GM20000 (cell line): ENCODE results near the gene RASA4.
"Not testable (repeated sequence)": the region's sequence is repeated elsewhere in the genome, so short reads cannot be mapped to it uniquely, and the experiment has no call there.

Experiments
- DNase-seq: peaks from one replicate; pipeline ENCODE4 v3.0.0; 2012; ENCODE audit warnings: low spot score

Gene RASA4

DNA sequence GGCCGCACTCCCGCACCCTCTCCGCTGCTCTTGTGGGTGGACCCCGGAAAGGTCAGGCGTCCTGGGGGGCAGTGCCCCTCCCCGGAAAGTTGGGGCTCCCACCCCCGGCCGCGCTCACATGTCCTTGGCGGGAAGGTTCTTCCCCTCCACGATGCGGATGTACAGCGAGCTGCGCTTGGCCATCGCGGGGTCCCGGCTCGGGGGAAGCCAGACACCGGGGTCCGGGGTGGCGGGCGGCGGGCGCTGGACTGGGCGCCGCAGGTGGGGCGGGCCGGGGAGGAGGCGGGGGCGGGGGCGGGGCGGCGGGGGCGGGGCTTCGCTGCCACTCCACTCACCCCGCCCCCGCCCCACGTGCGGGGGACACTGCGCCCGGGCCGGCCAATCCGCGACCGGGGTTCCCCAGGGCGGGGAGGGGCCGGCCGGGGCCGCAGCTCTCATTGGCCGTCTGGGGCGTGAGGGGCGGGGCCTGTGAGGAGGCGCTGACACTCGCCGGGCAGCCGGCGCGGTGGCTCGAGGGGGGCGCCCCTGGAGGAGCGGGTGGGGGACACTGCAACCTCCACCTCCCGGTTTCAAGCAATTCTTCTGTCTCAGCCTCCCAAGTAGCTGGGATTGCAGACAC is at the start of gene RASA4:
Gene RASA4, minus strand, starts transcription at position 250 of the 619 bp plus-strand sequence. Its CDS starts 67 bp downstream, at position 183.
- DNase-seq = not testable (repeated sequence)

DNA sequence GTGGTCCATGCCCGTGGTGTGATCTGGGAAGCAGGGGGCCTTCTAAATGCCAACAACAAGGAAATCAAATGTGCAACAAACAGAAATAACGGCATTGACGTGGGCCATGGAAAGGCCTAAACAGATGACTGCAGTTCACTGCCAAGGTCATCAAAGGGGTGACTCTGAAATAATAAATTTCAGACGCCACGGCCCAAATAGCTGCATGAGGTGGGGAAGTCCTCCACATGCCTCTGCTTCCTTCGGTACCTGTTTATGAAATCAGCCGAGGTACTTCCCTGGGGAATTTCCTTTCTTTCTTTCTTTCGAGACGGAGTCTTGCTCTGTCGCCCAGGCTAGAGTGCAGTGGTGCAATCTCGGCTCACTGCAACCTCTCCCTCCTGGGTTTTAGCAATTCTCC is 48.2 kb upstream of the RASA4 start:
- DNase-seq = not testable (repeated sequence)

DNA sequence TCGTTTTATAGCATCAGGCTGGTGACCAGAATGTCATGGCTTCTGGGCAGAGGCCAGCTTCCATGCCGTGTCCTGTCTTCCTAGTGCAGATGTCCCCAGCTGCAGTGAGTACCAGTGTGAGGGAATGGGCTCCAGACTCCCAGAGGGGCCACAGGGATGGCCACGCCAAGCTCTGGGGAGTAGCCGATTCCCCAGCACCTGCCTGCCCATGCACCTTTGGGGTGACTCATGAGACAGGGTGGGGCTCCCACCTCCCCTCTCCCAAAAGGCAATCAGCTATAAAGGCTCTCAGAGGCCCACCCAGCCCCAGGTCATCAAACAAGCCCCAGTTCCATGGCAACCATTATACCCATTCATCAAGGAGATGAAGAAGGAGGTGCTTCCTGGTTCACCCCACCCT is 33.4 kb upstream of the RASA4 start, which contains the start of gene SPDYE2B:
Gene SPDYE2B, plus strand, starts transcription at position 396 of the 400 bp plus-strand sequence. CDS start 2,030 bp downstream, outside the sequence.
- DNase-seq = not testable (repeated sequence)

DNA sequence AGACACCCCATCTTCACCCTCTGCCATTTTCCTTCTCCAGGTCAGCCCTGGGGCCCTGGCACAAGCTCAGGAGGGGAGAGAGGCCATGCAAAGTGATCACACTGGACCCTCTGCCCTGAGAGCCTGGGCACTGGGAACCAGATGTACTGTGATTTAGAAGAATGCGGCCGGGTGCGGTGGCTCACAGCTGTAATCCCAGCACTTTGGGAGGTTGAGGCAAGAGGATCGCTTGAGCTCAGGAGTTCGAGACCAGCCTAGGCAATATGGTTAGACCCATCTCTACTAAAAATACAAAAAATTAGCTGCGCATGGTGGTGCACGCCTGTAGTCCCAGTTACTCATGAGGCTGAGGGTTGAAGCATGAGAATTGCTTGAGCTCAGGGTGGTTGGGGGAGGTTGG is 31.3 kb upstream of the RASA4 start:
- not testable (repeated sequence) for DNase-seq

DNA sequence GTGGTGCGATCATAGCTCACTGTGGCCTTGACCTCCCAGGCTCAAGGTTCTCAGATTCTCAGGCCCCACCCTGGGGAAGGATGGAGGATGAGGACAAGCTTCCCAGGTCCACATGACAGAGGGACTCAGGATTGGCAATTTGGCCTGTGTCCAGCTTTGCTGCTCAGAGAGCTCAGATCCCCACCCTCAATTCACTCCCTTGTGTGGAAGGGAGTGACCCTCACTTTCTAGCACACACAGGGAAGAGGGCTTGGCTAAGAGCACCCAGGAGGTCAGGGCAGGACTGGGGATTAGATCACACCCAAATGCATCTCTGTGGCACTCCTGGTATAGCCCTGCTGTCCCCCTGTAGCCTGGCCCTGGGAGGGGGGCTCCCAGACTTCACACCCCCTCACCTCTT is 26.8 kb upstream of the RASA4 start:
- not testable (repeated sequence) for DNase-seq

DNA sequence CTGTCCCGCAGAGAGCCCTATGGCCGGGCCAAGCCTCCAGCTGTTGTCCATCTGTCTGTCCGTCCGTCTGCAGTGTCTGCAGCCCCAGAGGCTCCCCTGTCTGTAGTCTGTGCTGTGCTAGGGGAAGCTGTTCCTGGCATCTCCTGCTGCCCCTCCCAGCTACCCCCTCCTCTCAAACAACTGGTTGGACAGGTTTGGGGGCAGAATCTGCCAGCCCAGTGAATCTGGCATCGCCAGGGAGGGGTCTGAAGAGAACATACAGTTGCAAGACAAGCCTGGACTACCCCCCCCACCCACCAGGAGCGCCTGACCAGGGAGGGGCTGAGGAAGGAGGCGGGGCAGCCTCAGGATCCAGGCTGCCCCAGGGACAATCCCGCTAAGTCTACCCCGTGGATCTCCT is 26.1 kb upstream of the RASA4 start, which contains the start of gene UPK3BL1:
Gene UPK3BL1, minus strand, starts transcription at position 101 of the 400 bp plus-strand sequence. Its CDS starts 50 bp downstream, at position 51.
- not testable (repeated sequence) for DNase-seq

DNA sequence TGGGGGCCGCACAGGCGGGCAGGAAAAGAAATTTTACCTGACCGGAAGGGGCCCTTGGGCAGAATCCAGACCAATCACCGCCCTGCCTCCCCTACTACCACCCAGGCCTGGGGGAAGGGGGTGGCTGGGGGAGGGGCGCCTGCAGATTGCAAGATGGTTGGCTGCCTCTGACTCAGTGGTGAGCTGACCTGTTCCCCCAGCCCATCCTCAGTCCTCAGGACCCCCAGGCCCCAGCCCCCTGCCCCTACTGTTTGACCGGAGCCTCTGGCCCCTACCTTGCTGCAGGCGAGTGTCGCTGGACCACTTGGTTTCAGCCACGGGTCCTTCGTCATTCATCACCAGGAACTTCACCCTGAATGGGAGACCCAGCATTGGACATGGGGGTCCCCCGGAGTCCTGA is 22.3 kb upstream of the RASA4 start:
- not testable (repeated sequence) for DNase-seq

DNA sequence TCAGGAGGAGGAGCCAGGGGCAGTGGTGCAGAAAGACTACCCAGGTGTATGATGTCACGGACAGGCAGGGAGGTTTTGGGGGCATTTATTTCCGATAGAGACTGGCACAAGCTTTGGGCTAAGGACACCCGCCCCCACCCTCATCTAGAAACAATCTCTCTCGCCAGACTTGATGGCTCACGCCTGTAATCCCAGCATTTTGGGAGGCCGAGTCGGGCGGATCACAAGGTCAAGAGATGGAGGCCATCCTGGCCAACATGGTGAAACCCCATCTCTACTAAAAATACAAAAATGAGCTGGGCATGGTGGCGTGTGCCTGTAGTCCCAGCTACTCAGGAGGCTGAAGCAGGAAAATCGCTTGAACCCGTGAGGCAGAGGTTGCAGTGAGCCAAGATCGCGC is 20.4 kb upstream of the RASA4 start:
- DNase-seq = not testable (repeated sequence)

DNA sequence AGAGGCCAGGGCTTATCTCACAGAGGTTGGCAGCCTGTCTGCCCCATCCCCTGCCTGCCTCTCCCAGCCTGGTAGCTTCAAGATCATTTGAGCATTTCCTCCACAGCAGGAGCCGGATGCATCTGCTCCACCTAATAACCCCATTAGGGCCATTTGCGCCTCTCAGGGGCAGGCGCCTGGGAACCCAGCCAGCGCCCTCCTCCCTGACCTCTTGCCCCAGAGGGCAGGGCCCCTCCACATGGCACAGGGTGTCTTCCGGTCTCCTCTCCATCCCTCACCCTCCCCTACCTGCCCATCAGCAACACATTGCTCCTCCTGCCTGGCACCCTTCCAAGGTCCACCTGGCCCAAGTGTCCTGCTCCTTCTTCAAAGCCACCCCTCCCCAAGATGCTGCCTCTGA is 18.8 kb upstream of the RASA4 start:
- DNase-seq = not testable (repeated sequence)

DNA sequence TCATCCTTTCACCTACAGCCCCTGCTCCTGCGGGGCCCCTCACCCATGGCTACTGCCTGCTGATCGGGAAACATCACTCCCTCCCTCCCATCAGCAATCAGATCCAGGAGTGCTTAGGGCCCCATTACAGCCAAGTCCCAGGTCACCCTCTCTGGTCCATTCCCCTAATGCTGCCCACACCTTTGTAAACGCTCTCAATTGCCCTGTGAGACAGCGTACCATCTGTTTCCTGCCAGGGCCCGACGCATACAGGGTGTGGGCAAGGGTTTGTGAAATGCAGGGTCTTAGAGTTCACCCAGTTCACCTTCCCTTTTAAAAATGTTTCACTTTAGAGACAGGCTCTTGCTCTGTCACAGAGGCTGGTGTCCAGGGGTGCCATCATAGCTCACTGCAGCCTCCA is 17.7 kb upstream of the RASA4 start:
- not testable (repeated sequence) for DNase-seq

DNA sequence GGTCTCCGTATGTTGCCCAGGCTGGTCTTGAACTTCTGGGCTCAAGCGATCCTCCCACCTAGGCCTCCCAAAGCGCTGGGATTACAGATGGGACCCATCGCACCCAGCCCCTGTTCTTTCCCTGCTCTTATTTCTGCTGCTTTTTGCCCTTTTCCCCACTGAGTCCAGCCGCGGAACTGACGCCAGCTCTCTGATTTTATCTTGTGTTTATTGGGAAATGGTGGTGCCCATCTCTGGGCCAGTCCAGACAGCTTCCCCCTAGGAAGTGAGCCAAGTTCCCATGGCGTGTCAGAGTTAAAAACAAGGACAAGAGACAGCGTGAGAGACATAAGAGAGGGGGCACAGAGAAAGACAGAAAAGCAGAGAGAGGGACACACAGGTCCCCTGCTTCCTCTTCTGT is 14.1 kb upstream of the RASA4 start:
- not testable (repeated sequence) for DNase-seq

DNA sequence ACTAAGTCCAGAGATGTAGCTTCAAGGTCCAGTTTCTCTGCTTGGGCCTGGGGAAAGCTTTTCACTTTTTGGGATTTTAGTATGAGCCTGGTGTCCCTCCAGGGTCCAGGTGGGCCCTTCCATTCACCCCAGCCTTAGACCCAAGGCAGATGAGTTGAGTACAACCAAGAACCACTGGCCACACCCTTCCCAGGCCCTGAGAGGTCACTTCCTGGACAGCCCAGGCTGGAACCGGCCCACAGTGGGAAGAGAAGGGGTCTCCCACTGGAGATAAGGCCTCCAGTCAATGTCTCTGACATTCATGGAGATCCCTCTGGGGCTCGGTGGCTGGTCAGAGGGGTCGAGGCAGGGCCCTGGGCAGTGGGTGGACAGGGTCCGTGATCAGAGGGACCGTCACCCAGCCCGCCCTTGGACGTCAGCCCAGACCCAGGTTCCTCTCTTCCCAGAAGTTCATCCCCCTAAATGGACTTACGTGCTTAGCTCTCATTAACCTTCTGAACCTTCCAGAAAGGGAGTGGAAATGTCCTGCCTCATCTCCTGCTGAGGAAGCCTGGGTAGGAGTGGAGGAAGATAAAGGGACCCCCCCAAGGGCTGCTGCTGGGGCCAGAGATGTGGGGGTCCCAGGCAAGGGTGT is 10.8 kb upstream of the RASA4 start:
- not testable (repeated sequence) for DNase-seq

DNA sequence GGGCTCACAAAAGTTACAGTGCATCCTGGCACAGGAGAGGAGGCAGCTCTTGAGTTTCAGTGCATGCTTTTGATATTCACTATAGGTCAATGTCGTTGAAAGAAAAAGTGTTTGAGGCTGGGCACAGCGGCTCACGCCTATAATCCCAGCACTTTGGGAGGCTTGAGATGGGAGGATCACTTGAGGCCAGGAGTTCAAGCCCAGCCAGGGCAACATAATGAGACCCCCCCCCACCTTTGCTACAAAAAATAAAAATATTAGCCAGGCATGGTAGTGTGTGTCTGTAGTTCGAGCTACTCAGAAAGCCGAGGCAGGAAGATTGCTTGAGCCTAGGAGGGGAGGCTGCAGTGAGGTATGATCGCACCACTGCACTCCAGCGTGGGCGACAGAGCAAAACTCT is 1.6 kb upstream of the RASA4 start:
- not testable (repeated sequence) for DNase-seq

DNA sequence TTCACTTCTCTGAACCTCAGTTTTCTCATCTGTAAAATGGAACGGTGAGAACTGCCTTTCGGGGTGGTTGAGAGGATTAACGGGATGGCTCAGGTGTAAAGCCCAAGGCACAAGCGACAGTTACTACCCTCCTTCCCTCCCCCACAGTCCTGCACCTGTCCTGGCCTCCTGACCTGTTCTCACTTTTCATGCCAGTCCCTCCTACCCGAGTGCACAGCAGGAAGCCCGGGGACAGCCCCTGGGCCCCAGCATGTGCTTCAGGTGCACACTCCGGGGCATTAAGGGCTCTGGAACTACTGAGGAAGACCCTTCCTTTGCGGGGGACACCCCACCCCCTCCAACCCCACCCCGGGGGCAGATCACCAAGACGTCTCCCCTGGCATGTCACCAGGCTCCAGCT is 626 bp downstream of the RASA4 start:
- not testable (repeated sequence) for DNase-seq

DNA sequence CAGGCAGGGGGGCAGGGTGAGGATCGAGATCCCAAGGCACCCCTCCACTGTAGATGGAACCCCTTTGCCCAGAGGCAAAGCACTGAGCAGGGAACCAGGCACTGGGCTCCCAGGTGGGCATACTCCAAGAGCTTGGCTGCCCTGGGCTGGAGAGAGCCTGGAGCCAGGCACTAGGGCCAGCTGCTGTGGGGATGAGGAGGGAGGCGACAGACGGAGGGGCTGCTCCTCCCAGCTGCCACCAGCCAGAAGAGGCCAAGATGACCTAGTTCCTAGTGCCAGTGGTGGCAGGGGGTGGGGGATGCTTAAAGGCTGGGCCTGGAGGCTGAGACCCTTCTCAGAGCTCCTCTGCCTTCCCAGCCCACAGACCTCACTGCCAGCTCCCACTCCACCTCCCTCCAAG is 1.7 kb downstream of the RASA4 start:
- not testable (repeated sequence) for DNase-seq

DNA sequence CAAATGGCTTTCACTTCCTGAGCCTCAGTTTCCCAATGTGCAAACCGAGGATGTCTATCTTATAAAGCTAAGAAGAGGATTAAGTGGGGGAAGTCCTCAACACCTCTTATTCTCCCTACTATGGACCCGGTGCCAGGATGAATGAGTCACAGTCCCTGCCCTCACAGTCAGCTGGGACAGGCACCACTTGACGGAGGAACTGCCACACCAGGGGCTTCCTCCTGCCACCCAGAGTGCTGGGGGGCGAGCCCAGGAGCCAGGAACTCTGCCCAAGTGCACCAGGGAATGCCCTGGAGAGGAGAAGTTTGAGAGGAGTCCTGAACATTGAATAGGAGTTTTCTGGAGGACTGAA is 2.2 kb downstream of the RASA4 start:
- not testable (repeated sequence) for DNase-seq

DNA sequence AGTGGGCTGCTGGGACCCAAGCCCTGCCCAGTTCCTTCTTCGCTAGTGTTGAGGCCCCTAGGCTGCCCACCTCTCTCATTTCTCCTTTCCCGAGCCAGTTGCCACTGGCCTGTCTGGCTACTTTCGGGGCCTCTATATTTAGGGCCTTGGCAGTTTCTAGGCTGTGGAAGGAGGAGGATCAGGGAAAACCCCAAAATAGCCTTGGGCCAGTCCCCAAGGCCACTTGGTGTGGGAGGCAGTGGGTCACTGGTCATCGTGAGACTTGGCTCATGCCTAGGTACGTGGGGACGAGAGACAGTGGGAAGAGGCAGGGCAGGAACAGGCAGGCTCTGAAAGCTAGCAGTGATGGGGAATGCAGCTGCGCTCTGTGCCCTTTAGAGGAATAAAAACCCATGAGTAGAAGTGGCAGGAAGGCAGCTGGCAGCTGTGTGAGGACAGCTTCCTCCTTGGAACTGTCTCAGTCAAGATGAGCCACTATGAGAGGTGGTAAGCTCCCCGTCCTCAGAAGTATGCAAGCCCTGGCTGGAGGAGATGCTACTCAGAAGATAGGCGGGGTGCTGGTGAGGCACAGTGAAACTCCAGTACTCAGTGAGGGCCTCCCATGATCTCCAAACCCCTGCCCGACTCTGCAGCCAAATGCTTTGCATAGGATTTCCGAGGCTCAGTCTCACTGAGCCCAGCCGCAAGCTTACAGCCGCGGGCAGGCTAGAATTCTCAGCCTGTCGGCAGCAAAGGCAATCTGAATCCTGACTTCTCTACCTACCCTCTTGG is 2.8 kb downstream of the RASA4 start:
- not testable (repeated sequence) for DNase-seq

DNA sequence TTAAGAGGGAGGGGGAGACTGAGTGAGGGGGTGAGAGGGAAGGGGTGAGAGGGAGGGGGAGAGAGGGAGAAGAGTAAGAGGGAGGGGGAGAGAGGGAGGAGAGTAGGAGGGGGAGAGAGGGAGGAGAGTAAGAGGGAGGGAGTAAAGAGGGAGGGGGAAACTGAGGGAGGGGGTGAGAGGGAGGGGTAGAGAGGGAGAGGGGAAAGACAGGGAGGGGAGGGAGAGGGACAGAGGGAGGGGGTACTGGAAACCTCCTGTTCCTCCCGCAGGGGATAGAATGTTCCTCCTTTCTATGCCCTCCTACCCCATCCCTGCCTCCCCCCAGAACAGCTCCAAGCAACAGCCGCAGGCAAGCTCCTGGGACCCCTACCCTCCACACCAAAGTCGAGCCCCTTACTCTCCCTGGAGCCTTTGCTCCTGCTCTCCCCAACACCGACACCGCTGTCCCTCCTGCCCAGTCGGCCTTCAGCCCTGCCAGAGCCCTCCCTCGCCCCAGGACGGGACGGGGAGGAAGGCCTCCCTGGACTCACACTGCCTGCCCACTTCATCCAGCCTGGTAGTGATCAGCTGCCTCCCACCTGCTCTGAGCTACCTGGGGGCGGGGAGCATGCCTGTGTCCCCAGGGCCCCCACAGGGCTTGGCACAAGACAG is 4.8 kb downstream of the RASA4 start:
- not testable (repeated sequence) for DNase-seq

DNA sequence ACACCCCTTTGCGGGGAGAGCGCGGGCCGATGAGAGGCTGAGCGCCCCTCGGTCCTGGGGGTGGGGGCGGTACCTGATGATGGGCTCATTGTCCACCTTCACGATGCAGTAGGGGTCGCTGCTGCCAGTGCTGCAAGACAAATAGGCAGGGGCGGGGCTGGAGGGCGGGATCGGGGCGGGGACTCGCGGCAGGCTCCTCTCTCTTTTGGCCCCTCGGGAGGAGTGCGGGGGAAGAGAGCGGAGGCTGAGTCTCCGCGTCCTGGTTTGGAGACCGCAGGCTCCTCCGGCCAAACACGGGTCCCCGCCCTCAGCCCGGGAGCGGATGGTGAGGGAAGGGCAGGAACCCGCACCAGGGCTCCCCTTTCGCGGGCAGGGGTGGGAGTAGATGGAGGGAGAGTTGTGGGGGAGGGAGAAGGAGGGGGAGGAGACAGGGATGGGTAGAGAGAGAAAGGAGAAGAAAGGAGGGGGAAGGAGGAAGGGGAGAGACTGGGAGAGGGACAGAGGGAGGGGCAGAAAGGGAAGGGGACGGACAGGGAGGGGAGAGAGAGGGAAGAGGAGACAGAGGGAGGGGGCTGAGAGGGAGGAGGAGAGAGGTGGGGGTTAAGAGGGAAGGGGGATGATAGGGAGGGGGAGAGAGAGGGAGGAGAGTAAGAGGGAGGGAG is 5.4 kb downstream of the RASA4 start:
- DNase-seq = not testable (repeated sequence)

DNA sequence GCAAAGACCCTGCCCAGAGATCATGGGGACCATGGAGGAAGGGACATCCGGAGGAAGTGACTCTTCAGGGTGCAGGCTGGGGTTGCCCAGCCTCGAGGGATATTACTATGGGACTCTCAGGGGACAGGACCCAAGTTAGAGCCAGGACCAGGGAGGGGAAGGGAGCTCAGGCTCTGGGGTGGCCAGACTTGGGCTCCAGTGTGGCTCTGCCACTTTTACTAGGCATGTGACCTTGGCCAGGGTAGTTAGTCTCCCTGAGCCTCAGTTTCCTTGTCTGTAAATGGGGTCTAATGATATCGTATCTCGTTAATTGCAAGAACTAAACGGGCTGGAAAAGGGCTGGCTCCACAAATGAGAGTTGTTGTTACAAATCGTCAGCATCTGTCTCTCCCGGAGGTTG is 6.1 kb downstream of the RASA4 start:
- DNase-seq = not testable (repeated sequence)

DNA sequence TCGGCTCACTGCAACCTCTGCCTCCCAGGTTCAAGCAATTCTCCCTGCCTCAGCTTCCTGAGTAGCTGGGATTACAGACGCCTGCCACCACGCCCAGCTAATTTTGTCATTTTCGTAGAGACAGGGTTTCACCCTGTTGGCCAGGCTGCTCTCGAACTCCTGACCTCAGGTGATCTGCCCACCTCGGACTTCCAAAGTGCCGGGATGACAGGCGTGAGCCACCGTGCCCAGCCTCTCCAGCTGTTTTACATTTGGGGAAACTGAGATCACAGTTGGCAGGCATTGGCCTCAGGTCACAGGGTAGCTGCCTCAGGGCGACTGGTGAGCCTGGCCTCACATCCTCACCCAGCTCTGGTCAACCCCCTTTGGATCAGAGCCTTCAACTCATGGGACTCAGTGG is 6.8 kb downstream of the RASA4 start:
- DNase-seq = not testable (repeated sequence)
